GM15510 (cell line): ENCODE measurements around the gene WRNIP1.

ENCODE experiments used
- POLR2A ChIP-seq: IDR thresholded peaks from 3 replicates; pipeline ENCODE4 v1.6.1; 2011; ENCODE audit warnings: borderline replicate concordance; ENCODE audit not compliant: insufficient read length; ENCODE audit errors: extremely low read depth

Gene WRNIP1

DNA sequence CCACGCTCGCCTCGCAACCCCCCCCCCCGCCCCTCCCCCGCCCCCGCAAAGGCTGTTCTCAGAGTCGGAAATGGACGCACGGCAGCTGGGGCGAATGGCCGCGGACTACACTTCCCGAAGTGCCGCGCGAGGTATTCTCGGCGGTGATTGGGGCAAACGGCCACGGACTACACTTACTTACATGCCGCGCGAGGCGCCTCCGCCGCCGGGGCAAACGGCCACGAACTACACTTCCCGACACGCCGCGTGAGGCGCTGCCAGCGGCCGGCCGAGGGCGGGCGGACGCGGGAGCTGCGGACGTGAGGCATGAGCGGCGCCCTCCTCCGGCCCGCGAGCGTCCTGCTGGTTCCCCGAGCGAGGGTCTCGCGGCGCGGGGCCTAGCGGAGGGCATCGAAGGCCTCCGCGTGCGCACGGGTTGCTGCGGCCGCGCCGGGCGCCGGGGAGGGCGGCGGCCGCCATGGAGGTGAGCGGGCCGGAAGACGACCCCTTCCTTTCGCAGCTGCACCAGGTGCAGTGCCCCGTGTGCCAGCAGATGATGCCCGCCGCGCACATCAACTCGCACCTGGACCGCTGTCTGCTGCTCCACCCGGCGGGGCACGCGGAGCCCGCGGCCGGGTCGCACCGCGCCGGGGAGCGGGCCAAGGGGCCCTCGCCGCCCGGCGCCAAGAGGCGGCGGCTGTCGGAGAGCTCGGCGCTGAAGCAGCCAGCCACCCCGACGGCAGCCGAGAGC, at the start of gene WRNIP1:
TSS of gene WRNIP1 (plus strand) at position 228 of the 730 bp plus-strand sequence. CDS start at position 458, 230 bp downstream.
- TF ChIP-seq POLR2A = peak; percentile 53

DNA sequence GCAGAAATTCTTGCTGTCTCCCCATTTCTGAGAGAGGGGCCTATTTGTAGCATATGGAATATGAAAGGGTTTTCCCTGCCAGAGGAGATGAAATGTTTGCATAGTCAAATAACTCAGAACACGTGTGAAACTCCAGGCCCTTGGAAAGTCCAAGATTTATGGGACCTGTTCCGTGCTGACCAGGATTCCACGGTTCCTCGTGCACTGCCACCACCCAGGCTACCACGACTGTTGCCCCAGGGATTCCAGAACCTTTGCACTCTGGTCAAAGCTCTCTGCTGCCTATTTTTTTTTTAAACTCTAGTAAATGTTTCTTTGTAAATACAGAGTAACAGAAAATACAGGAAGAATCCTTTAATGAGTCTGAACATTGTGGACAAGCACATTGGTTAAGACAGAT, 49.5 kb upstream of the WRNIP1 start:
- no peak for TF ChIP-seq POLR2A

DNA sequence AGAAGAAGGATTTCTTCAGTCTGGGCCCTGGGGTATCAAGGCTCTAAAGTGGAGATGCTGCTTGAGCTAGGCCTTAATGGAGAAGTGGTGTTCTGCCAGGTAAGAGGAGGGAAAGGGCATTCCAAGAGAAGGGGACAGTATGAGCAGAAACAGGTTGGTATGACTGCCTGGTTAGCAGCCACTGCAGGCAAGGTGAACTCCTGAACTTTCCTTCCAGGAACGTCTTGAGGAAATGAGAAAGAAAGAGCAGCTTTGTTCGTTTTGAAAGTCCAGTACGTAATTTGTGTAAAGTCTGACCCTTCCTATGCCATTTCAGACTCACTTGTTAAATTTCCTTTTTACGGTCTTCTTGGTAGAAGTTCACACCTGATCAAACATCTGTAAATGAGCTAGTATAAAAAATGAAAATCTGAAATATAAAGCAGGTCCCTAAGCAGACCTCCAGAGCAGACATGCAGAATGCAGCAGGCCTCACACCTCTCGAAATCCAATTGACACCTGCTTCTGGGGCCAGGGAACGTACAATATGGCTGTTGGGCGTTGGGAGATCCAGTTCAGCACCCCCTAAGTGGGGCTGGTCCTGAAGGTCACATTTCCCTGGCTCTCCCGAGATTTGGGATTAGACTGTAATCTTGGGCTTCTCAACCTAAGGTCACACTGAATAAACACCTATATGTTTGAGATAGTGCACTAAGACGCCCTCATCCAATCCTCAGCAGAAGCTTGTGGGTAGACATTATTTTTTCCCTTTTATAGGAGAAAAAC, 48.1 kb upstream of the WRNIP1 start:
- TF ChIP-seq POLR2A = no peak

DNA sequence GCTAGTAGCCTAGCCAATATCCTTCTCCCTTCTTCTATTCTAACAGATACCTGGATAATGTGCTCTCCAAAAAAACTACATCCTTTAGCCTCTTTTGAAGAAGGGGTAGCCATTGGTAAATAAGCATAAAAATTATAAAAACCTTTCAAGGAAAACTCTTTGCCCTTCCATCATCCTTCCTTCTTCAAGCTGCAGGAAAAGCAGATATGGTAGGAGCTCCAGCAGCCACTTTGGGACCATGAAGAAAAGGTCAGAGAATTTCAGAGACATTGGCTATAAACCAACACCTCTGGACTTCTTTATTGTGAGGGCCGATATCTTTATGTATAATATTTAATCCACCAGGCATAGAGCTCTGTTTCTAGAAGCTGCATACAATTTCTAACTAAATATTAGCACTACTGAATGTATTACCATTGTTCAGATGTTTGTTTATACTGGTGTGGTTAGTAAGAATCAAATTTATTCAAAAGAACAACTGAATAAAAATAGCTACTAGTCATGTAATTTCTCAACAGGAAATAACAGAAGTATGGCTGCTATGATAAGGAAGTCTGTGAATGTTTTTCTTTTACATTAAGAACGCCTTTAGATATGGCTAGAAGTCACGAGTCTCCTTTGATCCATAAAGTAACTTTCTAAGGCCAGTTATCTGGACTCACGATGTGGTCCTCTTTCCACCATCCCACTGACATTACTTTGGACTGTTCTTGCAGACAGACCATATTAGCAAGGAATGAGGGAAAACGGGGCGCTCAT, 46.7 kb upstream of the WRNIP1 start:
- TF ChIP-seq POLR2A = no peak

DNA sequence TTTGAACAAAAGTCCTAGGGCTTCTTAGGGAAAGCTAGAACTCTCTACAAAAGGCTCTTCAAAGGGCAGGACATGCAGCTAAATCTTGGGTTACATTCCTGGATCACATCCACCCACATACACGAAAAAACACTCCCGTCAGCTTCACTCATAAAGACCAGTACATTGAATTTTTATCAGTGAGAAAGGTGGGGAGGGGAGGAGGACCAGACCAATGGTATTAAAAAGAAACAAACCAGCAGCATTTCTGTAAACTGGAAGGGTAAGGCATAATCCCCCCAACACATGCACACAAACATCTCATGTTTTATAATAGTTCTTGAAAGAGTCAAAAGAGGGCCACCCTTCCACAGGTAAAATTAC, 46.1 kb upstream of the WRNIP1 start:
- TF ChIP-seq POLR2A = no peak

DNA sequence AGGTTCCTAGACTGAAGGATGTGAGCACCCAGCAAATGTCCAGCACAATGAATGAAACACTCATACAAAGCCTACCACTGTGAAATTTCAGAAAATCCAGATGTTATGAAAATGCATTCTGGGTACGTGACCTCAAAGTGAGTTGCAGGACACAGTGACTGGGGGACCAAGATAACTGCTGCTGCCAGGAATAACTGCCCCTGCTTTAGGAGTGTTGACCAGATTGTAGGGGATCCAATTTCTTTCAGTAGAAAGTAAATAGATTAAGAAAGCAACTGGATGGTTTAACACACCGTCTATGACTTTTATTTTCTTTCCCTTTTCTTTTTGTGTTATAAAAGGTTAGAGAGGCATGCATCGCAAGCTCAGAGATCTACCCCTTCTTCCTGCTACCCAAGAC, 44.0 kb upstream of the WRNIP1 start:
- TF ChIP-seq POLR2A = no peak

DNA sequence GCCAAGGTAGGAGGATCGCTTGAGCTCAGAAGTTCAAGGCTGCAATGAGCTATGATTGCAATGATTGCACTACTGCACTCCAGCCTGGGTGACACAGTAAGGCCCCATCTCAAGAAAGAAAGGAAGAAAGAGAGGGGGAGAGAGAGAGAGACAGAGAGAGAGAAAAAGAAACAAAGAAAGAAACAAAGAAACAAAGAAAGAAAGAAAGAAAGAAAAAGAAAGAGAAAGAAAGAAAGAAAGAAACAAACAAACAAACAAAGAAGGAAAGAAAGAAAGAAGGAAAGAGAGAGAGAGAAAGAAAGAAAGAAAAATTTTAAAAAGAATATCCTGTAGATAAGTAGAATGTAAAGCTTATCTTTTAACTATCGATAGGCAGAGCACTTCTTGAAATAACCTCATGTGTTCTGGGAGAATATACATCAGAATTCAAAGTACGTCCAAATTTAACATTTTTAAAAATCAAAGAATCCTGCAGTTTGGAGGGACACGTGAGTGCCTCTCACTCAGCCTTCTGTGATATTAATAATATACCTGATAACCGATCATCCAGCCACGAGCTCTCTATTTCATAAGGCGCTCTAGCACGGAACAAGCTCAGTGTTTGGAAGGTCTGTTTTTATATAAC, 39.7 kb upstream of the WRNIP1 start:
- no peak for TF ChIP-seq POLR2A

DNA sequence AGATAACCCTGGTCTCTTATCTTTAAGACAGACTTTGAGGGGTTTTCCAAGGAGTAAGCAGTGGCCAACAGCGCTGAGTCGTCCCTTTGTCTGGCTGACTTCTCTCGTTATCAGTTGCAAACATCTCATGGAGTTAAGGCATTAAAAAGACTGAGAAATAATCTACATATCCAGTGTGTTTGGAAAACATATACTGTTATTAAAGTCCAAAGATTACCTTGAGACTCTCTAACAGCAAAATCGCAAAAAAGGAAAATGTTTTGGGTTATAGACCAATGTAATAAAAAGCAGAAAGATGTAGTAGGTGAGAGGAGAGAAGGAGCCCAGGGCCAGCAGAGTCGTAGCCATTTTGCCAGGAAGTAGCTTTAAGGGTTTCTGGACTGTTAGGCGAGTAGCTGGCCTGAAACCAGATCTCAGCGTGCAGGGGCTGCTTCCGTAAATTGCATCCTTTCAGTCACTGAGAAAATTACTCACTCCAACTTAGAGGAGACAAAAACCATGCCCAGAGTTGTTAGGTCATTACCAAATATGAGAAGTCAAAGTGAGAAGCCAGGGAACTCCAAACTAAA, 39.1 kb upstream of the WRNIP1 start:
- TF ChIP-seq POLR2A = no peak

DNA sequence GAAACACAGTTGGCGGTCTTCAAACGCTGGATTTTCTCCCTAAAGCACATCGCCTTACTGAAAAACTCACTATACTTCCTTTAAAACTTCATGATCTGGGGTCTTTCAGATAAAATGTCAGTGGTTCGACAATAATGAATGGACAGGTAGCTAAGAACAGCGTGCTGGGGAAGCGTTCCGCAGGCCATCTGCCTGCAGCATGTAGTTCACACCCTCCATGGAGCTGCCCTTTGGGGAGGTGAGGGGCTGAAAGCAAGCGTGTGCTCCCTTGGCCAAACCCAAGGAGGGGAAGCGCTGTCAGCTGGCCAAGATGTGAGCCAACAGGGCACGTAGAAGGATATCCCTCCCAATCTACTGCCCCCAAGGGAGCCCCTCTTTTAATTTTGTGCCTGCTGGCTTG, 35.3 kb upstream of the WRNIP1 start:
- no peak for TF ChIP-seq POLR2A

DNA sequence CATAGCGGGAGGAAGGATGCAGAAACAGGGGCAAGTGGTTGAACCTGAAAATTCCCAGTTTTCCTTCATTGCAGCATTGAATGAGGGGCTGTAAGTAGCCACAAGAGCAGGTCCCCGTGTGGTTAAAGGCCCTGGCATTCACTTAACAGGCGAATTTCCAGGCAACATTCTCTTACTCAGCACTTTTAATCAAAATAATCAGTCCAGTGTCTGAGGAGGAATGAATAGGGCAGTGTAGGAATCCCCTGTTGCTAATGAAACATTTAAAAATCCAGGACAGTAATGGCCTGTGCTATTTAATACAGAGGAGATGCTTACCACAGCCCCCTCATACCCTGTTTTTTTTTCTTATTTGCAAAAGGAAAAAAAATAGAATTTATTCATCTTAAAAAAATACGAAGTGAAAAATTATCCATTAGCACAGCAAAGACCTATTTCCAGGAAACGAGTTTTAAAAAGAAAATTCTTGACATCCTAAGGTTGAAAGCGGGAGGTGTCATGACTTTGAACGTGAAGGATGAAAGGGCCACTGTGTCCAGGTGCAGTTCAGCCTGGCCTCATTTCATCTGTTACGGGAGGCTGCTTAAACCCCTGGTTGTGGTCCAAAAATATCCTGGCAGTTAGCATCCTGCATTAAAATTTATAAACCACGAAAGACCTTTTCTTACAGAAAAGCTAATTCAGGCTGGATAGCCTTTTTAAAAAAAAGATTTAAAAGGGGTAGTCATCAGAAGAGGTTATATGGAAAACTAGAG, 34.7 kb upstream of the WRNIP1 start:
- no peak for TF ChIP-seq POLR2A

DNA sequence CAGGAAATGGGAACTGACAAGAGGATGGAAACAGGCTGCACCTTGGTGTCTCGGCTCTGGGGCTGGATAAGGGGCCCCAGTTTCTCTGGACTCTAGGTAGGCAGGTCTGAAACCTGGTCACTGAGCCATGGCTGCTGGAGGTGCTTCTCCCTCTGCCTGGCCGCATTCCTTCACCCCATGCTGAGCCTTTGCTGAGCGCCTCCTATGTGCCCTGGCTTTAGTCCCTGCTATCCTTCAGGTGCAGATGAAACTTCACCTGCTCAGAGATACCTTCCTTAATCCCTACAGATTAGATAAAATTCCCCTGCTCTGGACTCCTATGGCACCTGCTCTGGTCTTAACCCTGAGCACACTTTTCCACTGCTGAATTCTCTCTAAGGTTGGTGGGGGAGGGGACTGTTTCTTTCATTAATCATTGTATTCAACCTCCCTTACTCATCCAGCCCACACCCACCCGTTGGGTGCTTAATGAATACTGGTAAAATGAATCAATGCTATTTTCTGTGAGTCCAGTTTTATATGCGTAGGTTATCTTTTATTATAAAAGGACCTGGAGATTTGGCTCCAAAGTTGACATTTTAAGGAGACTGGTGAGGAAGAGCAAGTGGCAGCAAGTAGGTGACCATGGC, 33.8 kb upstream of the WRNIP1 start:
- TF ChIP-seq POLR2A = no peak

DNA sequence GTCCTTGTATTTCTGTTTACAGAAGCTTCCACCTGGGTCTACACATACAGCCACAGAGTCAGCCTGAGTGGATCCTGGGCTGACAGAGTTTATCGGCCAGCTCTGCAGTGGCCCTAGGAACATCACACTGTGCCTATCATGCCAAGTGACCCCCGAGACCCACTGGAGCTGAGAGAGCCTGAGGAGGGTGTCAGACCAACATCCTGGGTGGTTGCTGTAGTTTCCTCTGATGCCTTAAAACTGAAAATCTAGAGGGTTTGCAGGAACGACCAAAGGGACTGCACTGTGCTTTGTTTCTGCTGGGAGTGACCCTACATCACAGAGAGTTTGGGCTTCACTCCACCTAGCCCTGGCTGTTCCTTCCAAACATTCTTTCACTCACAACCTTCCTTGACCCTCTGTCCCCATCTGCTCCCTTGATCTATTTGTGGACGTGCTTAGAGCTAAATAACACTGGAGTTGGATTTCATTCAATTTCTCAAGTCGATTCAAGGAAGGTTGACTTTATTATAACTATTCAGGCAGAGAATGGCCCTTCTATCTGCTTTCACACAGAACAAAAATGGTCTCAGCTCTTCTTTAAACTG, 32.6 kb upstream of the WRNIP1 start:
- TF ChIP-seq POLR2A = no peak

DNA sequence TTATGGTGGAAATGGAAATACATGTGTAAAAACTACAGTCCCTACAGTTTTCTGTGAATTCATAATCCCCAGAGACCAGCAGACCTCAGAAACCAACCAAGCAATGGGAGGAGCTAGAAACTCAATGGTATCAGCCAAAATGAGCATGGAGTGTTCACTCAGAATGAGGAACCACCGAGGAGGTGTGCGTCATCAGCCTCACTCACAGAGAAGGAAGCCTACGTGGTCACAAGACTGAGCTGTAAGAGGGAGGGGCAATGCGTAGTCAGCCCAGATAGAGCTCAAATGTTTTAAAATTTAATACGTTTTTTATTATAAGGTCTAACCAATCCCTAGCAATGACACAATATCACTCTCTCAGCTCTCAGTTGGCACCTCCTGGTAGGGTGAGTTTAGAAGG, 31.9 kb upstream of the WRNIP1 start:
- no peak for TF ChIP-seq POLR2A
